OCI-LY3 (cell line): ENCODE results near the gene SLC27A2.

Experiments
- H2AFZ ChIP-seq: fragments of 200-600, 300-600 bp; shearing (Covaris generic); 2 replicates; pipeline ENCODE4 v1.6.0; 2014; ENCODE audit warnings: antibody characterized with exemption, low read depth, low read length
- H3K27ac ChIP-seq: fragments of 200-600, 300-600 bp; sonication (generic); 2 replicates; pipeline ENCODE4 v1.5.1; 2014; ENCODE audit warnings: mild to moderate bottlenecking, low read length, moderate library complexity, mixed read lengths
- H3K27me3 ChIP-seq: fragments of 200-600, 300-600 bp; sonication (generic); 2 replicates; pipeline ENCODE4 v1.6.1; 2014; ENCODE audit warnings: low read depth, low read length, mixed read lengths
- H3K36me3 ChIP-seq: fragments of 200-600, 300-600 bp; sonication (generic); replicated peaks from 2 replicates; pipeline ENCODE3; 2014; ENCODE audit warnings: low read depth, low read length, mixed read lengths
- H3K4me1 ChIP-seq: fragments of 300-600, 200-600 bp; sonication (generic); 2 replicates; pipeline ENCODE4 v1.6.1; 2014; ENCODE audit warnings: low read length, mixed read lengths
- H3K4me2 ChIP-seq: fragments of 200-600, 300-600 bp; sonication (generic); 2 replicates; pipeline ENCODE4 v1.6.1; 2014; ENCODE audit warnings: low read length, mixed read lengths
- H3K4me3 ChIP-seq: fragments of 300-600, 200-600 bp; sonication (generic); 2 replicates; pipeline ENCODE4 v1.5.1; 2014; ENCODE audit warnings: antibody characterized with exemption, mild to moderate bottlenecking, low read length, moderate library complexity
- H3K79me2 ChIP-seq: fragments of 300-600, 200-600 bp; shearing (Covaris generic); 2 replicates; pipeline ENCODE4 v1.6.1; 2014; ENCODE audit warnings: mild to moderate bottlenecking, low read length, mixed read lengths
- H3K9ac ChIP-seq: fragments of 300-600, 200-600 bp; shearing (Covaris generic); 2 replicates; pipeline ENCODE4 v1.6.0; 2014; ENCODE audit warnings: mild to moderate bottlenecking, low read length, moderate library complexity
- H3K9me3 ChIP-seq: fragments of 200-600, 300-600 bp; shearing (Covaris generic); 2 replicates; pipeline ENCODE4 v1.6.1; 2014; ENCODE audit warnings: low read length, mixed read lengths; ENCODE audit not compliant: insufficient read depth
- H4K20me1 ChIP-seq: fragments of 200-600, 300-600 bp; sonication (generic); 2 replicates; pipeline ENCODE4 v1.6.1; 2016; ENCODE audit warnings: low read length, mixed read lengths; ENCODE audit not compliant: insufficient read depth
- EZH2phosphoT487 ChIP-seq: fragments of 200-600 bp; shearing (Covaris generic); IDR thresholded peaks from 2 replicates; pipeline ENCODE4 v1.6.1; 2018; ENCODE audit warnings: antibody characterized with exemption, mixed run types, low read depth
- TF ChIP-seq, protein P1 (sequence below): fragments of 200-600, 300-600 bp; sonication (generic); IDR thresholded peaks from 2 replicates; pipeline ENCODE4 v1.5.1; 2014; ENCODE audit warnings: antibody characterized with exemption, low read length, low read depth

Gene SLC27A2

GRCh38 chr15:50233192-50233736, 51.3 kb downstream of the SLC27A2 start:
- peaks cover 6% of the 10 kb centered on the region; the same call in 1 of the 2 replicates for H3K4me1 ChIP-seq
- no peaks in the 10 kb centered on the region for H3K79me2 ChIP-seq
- no peak overlapping the region for H3K27ac ChIP-seq
- no peak overlapping the region for H2AFZ ChIP-seq
- H3K27me3 ChIP-seq = no peaks in the 10 kb centered on the region
- H4K20me1 ChIP-seq = no peaks in the 10 kb centered on the region
- no peak overlapping the region for H3K9ac ChIP-seq
- no peaks in the 10 kb centered on the region for H3K36me3 ChIP-seq
- no peaks in the 10 kb centered on the region for H3K9me3 ChIP-seq
- H3K4me2 ChIP-seq = no peak overlapping the region
- TF ChIP-seq EZH2phosphoT487 = no peak
- H3K4me3 ChIP-seq = no peak overlapping the region

DNA sequence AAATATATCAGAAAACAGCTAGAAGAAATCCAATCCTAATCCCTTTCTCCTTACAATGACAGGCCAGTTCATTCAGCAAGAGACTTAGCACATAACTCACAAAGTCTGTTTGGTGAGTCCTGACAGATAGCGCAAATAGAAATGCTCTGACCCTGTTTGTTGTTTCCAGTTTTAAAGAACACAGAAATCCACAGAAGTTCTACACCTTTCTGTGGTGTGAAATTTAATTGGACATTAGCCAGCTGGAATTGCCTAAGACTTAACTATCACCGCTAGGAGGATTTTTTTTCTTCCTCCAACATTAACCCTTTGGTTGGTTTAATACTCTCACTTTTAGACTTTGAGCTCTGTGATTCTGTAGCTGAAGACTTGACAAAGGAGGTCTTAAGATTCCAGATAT, 52.8 kb downstream of the SLC27A2 start:
- no peaks in the 10 kb centered on the region for H4K20me1 ChIP-seq

GRCh38 chr15:50235794-50236193, 53.8 kb downstream of the SLC27A2 start:
- H4K20me1 ChIP-seq = no peaks in the 10 kb centered on the region
- no peak for TF ChIP-seq EZH2phosphoT487
- TF ChIP-seq, protein P1, sequence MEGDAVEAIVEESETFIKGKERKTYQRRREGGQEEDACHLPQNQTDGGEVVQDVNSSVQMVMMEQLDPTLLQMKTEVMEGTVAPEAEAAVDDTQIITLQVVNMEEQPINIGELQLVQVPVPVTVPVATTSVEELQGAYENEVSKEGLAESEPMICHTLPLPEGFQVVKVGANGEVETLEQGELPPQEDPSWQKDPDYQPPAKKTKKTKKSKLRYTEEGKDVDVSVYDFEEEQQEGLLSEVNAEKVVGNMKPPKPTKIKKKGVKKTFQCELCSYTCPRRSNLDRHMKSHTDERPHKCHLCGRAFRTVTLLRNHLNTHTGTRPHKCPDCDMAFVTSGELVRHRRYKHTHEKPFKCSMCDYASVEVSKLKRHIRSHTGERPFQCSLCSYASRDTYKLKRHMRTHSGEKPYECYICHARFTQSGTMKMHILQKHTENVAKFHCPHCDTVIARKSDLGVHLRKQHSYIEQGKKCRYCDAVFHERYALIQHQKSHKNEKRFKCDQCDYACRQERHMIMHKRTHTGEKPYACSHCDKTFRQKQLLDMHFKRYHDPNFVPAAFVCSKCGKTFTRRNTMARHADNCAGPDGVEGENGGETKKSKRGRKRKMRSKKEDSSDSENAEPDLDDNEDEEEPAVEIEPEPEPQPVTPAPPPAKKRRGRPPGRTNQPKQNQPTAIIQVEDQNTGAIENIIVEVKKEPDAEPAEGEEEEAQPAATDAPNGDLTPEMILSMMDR = no peak
- no peak overlapping the region for H3K4me2 ChIP-seq
- H3K36me3 ChIP-seq = no peaks in the 10 kb centered on the region
- no peaks in the 10 kb centered on the region for H3K27me3 ChIP-seq
- H3K27ac ChIP-seq = no peak overlapping the region
- H3K4me3 ChIP-seq = no peak overlapping the region
- H2AFZ ChIP-seq = no peak overlapping the region
- no peak overlapping the region for H3K9ac ChIP-seq
- H3K4me1 ChIP-seq = peaks cover 6% of the 10 kb centered on the region; the same call in 1 of the 2 replicates
- no peaks in the 10 kb centered on the region for H3K9me3 ChIP-seq
- H3K79me2 ChIP-seq = no peaks in the 10 kb centered on the region

More for the DNA sequence above, 52.8 kb downstream of the SLC27A2 start:
- H3K4me1 ChIP-seq = peaks cover 6% of the 10 kb centered on the region; the same call in 1 of the 2 replicates
- H3K9ac ChIP-seq = no peak overlapping the region
- no peaks in the 10 kb centered on the region for H3K27me3 ChIP-seq
- TF ChIP-seq, protein P1 = no peak
- no peak overlapping the region for H3K4me3 ChIP-seq
- H3K4me2 ChIP-seq = no peak overlapping the region
- no peaks in the 10 kb centered on the region for H3K9me3 ChIP-seq
- H3K36me3 ChIP-seq = no peaks in the 10 kb centered on the region
- no peak overlapping the region for H2AFZ ChIP-seq
- no peaks in the 10 kb centered on the region for H3K79me2 ChIP-seq
- H3K27ac ChIP-seq = no peak overlapping the region

GRCh38 chr15:50236433-50236832, 54.4 kb downstream of the SLC27A2 start:
- H3K79me2 ChIP-seq = no peaks in the 10 kb centered on the region
- H2AFZ ChIP-seq = no peak overlapping the region
- no peaks in the 10 kb centered on the region for H3K36me3 ChIP-seq
- no peaks in the 10 kb centered on the region for H3K9me3 ChIP-seq
- no peak overlapping the region for H3K27ac ChIP-seq
- no peaks in the 10 kb centered on the region for H4K20me1 ChIP-seq
- TF ChIP-seq EZH2phosphoT487 = no peak
- TF ChIP-seq, protein P1 = no peak
- no peaks in the 10 kb centered on the region for H3K27me3 ChIP-seq
- H3K4me1 ChIP-seq = peaks cover 6% of the 10 kb centered on the region; the same call in 1 of the 2 replicates
- no peak overlapping the region for H3K9ac ChIP-seq
- no peak overlapping the region for H3K4me2 ChIP-seq
- H3K4me3 ChIP-seq = no peak overlapping the region
